ENCODE results near the gene KLHDC4. TPM values are rescaled to one million over a fixed set of nuclear protein-coding genes. Genes with fewer than 3 reads are reported as not detected.

Gene KLHDC4
- total and polyA plus RNA-seq, 10 of the 15 experiments (the other 5 are each of a cell fraction or from before 2014, with no cell fraction given) = 0.80 to 62.1 (median 32.8) TPM

DNA sequence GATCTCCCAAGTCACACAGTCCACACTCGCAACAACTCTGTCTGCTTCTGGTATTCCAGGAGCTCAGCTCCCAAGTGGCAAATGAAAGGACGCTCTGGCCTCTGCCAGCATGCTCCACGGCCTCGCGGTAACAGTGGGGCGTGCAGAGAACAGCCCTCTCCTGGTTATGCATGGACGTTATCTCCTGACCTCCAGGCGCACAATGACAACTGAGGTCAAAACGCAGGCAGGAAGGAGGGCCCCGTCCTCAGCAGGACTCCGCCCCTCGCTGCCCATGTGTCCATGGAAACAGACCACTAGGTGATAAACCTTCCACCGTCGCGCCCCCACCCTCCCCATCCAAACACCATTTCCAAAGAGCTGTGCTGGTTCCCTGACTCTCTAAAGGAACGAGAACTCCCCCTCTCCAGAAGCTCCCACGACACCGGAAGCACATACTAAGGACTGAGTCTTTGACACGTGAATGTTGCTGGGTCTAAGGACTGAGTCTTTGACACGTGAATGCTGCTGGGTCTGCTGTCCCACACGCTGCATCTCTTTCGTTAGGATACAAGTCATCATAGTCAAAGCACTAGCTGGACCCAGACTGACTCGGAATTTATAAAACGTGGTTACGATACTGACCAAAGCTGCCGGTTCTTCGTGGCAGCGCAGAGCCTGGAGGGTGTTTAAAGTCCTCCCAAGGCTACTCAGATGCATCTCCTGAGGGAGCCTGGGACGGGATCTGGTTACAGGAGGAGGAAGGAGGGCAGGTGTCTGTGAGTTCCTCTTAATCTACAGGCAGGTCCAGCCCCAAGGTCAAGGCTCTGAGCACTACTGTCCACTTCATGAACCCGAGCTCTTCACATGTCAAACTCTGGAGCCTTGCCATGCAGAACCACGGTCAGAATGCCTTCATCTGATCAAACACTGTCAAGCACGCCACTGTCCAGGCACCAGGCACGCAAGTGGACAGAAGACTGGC lies 43.9 kb downstream of the KLHDC4 start (continued):
- no peak for TF ChIP-seq GATAD2B (conservative IDR thresholded peaks at IDR 0.05; ENCODE audit: low read depth)

DNA sequence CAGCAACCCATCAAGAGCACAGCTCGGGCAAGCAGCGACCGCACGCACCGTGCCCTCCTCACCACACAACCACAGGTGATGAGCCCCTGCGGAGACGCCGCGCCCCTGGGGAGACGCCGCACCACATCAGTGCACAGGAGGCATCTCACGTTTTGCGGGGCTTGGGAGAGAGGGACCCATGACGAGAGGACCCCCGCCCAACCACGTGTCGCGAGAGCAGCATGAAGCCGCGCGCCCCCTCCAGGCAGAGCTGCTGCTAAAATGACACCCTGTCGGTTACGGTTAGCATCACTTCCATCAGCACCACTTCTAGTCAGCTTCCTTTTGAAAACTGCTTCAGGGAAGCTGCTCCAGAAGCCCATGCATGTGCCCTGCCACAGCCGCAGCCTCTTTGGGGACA lies 45.3 kb downstream of the KLHDC4 start:
- no peak for ATAC-seq
- BruUV-seq (replicated peaks) = no TSS peak
- H3K79me2 ChIP-seq (ENCODE audit: control insufficient read depth, insufficient read depth, low read length) = peaks cover 3% of the 10 kb centered on the region; the same call in 1 of the 2 replicates
- DNase-seq (ENCODE audit: low read depth, low spot score) = no peak
- no peak for FAIRE-seq
- H3K9me3 ChIP-seq (replicated peaks; ENCODE audit: control insufficient read depth, insufficient read depth, low read length) = no peaks in the 10 kb centered on the region
- intact Hi-C loops (cut with micrococcal nuclease; ENCODE audit: unreplicated experiment) (no loop called here), in situ Hi-C loops (cut with MboI) (no loop called here)
- no peak overlapping the region for H3K4me3 ChIP-seq
- peaks cover 21% of the 10 kb centered on the region for H3K4me1 ChIP-seq (ENCODE audit: control insufficient read depth, insufficient read depth, low read length)
- ChIA-PET RAD21 (ENCODE audit: unreplicated experiment) (no interaction called here), CTCF (no interaction called here), POLR2A (no interaction called here), SMC1A (ENCODE audit: uncharacterized antibody, unreplicated experiment) (no interaction called here)
- WGBS (ENCODE audit: insufficient coverage, insufficient replicate concordance, low lambda C conversion rate, missing lambda C conversion rate) = 87% methylated on average over 24 of the region's 24 CpGs
- H4K20me1 ChIP-seq (ENCODE audit: control insufficient read depth, insufficient read depth) = no peaks in the 10 kb centered on the region
- no peak overlapping the region for H2AFZ ChIP-seq (ENCODE audit: control insufficient read depth, low read depth, low read length)
- no peaks in the 10 kb centered on the region for H3K27me3 ChIP-seq (replicated peaks in 1 of 2; ENCODE audit: control insufficient read depth in 2 of 2, insufficient read depth in 2 of 2, low read length in 1 of 2)
- H3K27ac ChIP-seq (ENCODE audit: control insufficient read depth, insufficient read depth) = no peak overlapping the region
- peaks cover 3 to 30% of the 10 kb centered on the region in 2 experiments; a peak in 3 of 4 replicates for H3K36me3 ChIP-seq (ENCODE audit: control insufficient read depth in 2 of 2, insufficient read depth in 2 of 2, low read length in 1 of 2)
- no peak overlapping the region for H3K4me2 ChIP-seq (ENCODE audit: control insufficient read depth, insufficient read depth)
- no peak overlapping the region for H3K9ac ChIP-seq (ENCODE audit: control insufficient read depth, insufficient read depth, low read length)
- TF ChIP-seq BHLHE40 (IDR thresholded peaks at IDR 0.05; ENCODE audit: borderline replicate concordance in 1 of 2, low read depth in 2 of 2, low read length in 1 of 2) (no peak), NFXL1 (IDR thresholded peaks at IDR 0.05; ENCODE audit: borderline replicate concordance) (no peak), GATAD2B (conservative IDR thresholded peaks at IDR 0.05; ENCODE audit: low read depth) (no peak), CUX1 (IDR thresholded peaks at IDR 0.05; ENCODE audit: insufficient replicate concordance, low read depth, low read length) (no peak), EP300 (IDR thresholded peaks at IDR 0.05; ENCODE audit: borderline replicate concordance in 1 of 2, control insufficient read depth in 1 of 2, low read depth in 2 of 2, low read length in 2 of 2) (no peak), KAT2A (conservative IDR thresholded peaks at IDR 0.05; ENCODE audit: control insufficient read depth, low read depth, low read length) (no peak), ASH2L (IDR thresholded peaks at IDR 0.05; ENCODE audit: borderline replicate concordance, low read depth) (no peak), ZSCAN29 (IDR thresholded peaks at IDR 0.05) (no peak), NFIC (IDR thresholded peaks at IDR 0.05; ENCODE audit: low read depth, low read length) (no peak), KLF5 (IDR thresholded peaks at IDR 0.05; ENCODE audit: partially characterized antibody) (no peak)
- TF ChIP-seq, protein P1, sequence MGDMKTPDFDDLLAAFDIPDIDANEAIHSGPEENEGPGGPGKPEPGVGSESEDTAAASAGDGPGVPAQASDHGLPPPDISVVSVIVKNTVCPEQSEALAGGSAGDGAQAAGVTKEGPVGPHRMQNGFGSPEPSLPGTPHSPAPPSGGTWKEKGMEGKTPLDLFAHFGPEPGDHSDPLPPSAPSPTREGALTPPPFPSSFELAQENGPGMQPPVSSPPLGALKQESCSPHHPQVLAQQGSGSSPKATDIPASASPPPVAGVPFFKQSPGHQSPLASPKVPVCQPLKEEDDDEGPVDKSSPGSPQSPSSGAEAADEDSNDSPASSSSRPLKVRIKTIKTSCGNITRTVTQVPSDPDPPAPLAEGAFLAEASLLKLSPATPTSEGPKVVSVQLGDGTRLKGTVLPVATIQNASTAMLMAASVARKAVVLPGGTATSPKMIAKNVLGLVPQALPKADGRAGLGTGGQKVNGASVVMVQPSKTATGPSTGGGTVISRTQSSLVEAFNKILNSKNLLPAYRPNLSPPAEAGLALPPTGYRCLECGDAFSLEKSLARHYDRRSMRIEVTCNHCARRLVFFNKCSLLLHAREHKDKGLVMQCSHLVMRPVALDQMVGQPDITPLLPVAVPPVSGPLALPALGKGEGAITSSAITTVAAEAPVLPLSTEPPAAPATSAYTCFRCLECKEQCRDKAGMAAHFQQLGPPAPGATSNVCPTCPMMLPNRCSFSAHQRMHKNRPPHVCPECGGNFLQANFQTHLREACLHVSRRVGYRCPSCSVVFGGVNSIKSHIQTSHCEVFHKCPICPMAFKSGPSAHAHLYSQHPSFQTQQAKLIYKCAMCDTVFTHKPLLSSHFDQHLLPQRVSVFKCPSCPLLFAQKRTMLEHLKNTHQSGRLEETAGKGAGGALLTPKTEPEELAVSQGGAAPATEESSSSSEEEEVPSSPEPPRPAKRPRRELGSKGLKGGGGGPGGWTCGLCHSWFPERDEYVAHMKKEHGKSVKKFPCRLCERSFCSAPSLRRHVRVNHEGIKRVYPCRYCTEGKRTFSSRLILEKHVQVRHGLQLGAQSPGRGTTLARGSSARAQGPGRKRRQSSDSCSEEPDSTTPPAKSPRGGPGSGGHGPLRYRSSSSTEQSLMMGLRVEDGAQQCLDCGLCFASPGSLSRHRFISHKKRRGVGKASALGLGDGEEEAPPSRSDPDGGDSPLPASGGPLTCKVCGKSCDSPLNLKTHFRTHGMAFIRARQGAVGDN (IDR thresholded peaks at IDR 0.05) = no peak

Measured in GM12878 (cell line).